Cardiac fibroblast (primary cell): ENCODE data around the gene USP24.

Source experiments
- DNase-seq, 2 donors: peaks; one replicate each; pipeline versions ENCODE4 v3.0.0 to v3.0.0-alpha.2; 2010; ENCODE audit warnings: low read depth in 2 of 2
- H3K4me3 ChIP-seq, 2 donors: replicated peaks in 1 of 2; 1 replicate in 1 of 2; 2 replicates in 1 of 2; pipeline ENCODE4 v1.5.1; 2011; ENCODE audit warnings: low read depth in 2 of 2, low read length in 2 of 2, mild to moderate bottlenecking in 2 of 2, moderate library complexity in 1 of 2
- TF ChIP-seq, protein P1 (sequence below): IDR thresholded peaks from one replicate; pipeline ENCODE4 v1.5.1; 2011; ENCODE audit warnings: low read depth, mild to moderate bottlenecking, low read length, inconsistent platforms

Gene USP24

DNA sequence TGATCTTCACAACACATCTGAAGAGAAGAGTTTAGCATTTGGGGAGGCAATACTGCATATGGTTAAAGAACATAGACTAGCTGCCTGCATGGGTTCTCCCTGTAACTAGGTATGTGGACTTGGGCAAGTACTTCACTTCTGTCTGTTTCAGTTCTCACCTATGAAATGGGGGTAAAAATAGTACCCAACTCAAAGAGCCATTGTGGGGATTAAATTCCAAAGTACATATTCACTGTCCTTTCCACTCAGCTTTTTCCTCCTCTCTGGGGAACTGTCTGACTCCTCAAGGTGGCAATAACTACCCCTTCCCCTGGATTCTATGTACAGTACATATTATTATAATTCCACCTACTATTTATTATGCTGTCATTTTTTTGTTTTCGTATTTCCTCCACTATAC lies 44.7 kb downstream of the USP24 start:
- DNase-seq = no peak
- no peak overlapping the region for H3K4me3 ChIP-seq
- TF ChIP-seq, protein P1, sequence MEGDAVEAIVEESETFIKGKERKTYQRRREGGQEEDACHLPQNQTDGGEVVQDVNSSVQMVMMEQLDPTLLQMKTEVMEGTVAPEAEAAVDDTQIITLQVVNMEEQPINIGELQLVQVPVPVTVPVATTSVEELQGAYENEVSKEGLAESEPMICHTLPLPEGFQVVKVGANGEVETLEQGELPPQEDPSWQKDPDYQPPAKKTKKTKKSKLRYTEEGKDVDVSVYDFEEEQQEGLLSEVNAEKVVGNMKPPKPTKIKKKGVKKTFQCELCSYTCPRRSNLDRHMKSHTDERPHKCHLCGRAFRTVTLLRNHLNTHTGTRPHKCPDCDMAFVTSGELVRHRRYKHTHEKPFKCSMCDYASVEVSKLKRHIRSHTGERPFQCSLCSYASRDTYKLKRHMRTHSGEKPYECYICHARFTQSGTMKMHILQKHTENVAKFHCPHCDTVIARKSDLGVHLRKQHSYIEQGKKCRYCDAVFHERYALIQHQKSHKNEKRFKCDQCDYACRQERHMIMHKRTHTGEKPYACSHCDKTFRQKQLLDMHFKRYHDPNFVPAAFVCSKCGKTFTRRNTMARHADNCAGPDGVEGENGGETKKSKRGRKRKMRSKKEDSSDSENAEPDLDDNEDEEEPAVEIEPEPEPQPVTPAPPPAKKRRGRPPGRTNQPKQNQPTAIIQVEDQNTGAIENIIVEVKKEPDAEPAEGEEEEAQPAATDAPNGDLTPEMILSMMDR = no peak

DNA sequence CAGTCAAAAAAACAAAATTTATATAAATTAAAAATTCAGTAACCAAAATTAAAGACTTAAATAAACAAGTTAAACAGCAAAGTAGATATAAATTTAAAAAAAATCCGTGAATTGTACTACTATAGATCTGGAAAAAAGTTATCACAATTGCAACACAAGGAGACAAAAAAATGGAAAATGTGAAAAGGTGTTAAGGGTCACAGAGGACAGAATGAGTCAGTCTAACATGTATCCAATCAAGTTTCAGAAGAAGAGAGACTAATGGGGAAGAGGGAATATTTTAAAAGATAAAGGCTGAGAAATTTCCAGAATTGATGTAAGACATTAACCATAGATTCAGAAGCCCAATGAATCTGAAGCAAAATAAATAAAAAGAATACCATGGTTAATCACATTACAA lies 46.0 kb downstream of the USP24 start:
- DNase-seq = no peak
- TF ChIP-seq, protein P1 = no peak
- H3K4me3 ChIP-seq = no peak overlapping the region

DNA sequence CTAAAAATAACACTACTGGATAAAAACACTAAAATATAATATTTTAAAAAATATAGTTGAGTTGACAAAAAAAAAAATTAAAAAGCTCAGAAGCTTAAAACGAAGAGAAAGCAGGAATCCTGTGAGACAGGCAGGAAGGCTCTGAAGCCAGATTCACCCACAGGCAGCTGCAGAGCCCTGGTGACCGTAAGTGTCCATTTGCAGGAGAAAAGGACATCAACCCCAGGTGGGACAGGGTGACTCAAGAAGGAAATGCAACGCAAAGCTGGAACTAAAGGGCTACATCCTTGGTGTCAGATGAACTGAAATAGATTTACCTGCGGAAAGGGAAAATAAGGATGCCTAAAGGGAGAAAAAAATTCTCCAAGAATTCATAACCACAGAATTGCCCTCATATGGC lies 46.8 kb downstream of the USP24 start:
- TF ChIP-seq, protein P1 = no peak
- DNase-seq = no peak
- H3K4me3 ChIP-seq = no peak overlapping the region

DNA sequence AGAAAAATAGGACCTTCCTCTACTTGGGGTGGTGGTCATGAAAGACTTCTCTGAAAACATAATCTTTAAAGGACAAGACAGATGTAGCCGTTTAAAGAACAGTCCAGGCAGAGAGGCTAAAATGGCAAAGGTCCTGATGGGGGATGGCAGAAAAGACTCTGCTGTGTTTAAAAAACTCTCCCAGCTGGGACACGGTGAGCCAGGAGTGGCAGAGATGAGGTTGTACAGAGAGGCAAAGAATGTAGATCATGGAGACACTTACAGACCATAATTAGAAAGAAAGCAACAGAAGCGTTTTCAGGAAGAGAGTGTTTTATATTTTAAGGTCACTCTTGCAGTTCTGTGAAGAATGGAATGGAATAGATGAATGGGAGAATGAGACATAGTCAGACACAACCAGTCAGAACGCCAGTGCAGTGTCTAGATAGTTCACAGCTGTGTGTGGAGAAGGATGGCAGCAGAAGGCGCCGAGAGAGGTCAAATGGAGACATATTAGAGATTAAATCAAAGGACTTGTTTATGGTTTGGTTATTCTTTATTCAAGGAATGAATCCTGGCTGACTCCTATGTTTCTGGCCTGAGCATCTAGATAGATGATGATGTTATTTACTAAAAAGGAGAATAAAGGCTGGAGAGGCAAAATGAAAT lies 47.8 kb downstream of the USP24 start:
- TF ChIP-seq, protein P1 = no peak
- no peak for DNase-seq
- H3K4me3 ChIP-seq = no peak overlapping the region

DNA sequence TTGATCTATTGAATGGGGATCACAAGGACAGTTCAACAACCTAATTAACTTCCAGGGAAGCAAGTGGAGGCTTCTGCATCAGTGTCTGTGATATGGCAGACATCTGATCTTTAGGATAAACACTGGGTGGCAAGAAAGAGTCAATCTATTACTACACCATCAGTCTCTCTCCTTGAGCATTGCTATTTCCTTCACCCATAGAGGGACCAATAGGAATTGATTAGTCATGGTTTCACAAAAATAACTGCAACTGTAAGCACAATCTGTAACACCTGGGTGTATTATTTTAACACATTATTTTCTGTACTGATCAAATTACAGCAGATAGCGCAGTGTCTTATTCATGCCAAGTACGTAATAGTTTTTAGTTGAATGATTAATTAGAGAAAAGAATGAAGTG lies 50.3 kb downstream of the USP24 start:
- no peak for DNase-seq
- TF ChIP-seq, protein P1 = no peak
- H3K4me3 ChIP-seq = no peak overlapping the region

DNA sequence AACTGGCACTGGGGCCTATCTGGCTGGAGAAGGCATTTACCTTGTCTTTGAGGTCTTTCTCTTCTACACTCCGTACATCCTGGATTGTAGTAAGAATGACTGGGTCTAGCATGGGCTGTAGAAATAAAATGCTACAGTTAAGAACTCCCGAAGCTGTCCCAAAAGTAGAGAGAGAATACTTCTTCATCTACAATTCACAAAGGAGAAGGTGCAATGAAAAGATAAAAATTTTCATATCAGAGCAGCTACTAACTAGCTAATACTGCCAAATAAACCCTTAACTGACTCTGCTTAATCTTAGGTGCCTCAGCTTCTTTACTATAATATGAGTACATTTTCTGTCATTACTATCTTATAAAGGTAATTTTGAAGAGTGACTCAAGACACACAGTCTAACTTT lies 55.6 kb downstream of the USP24 start:
- H3K4me3 ChIP-seq = no peak overlapping the region
- TF ChIP-seq, protein P1 = no peak
- DNase-seq = no peak

DNA sequence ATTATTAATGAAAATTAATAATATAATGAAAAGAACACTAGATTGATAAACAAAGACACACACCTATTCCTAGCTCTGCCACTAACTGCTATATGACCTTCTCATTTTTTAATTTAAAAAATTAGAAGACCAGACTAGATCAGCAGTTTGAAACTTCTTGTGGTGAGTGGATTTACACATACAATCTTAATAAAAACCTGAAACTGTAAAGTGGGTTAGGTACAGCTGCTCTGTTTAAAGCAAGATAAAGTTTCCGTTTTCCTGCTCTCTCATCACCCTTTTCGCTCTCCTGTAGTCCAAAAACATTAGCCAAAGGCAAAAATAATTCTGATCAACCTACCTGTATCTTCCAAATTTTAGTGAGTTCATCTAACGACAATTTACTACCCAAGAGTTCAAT lies 58.6 kb downstream of the USP24 start:
- TF ChIP-seq, protein P1 = no peak
- H3K4me3 ChIP-seq = no peak overlapping the region
- DNase-seq = no peak
